Measurements from ENCODE around the gene PRUNE2.

Gene PRUNE2

DNA sequence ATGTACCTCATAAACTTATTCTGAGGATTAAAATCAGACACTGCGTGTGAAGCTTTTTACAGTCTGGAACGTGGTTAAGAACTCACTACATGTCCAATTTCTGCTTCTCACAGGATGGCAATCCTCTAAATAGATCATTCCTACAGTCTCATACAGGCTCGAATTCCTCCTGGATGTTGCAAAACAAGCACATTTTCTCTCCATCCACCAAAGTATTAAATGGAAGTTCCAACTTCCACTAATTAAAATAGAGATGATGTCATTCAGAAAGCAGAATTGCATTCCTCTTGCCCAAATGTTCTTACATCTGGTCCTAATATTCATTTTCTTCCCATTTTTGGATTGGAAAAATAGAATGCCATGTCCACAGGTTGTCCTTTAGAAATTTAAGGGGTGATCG lies 287.2 kb downstream of the PRUNE2 start:
- Histone ChIP-seq H3K4me2 (ENCODE audit: low read depth, low read length, poor library complexity, severe bottlenecking) (no peak overlapping the region), H3K4me3 (ENCODE audit: insufficient read depth, low read length, poor library complexity, severe bottlenecking) (no peak overlapping the region), H3K36me3 (ENCODE audit: low read length) (no peaks in the 10 kb centered on the region), H3K9ac (ENCODE audit: low read length) (no peak overlapping the region), H3K79me2 (ENCODE audit: insufficient read depth, low read length) (no peaks in the 10 kb centered on the region), H2AFZ (ENCODE audit: low read depth, low read length, severe bottlenecking) (no peak overlapping the region), H3K27ac (ENCODE audit: low read depth, low read length) (no peak overlapping the region), H3K9me2 (replicated peaks; ENCODE audit: insufficient read depth, low read length) (no peaks in the 10 kb centered on the region), H4K20me1 (ENCODE audit: low read depth, low read length) (no peaks in the 10 kb centered on the region), H3F3A (ENCODE audit: insufficient read depth) (no peaks in the 10 kb centered on the region), H3K9me3 (ENCODE audit: insufficient read depth, low read length) (no peaks in the 10 kb centered on the region), H3K27me3 (ENCODE audit: low read length) (no peaks in the 10 kb centered on the region)
- TF ChIP-seq, protein P1, sequence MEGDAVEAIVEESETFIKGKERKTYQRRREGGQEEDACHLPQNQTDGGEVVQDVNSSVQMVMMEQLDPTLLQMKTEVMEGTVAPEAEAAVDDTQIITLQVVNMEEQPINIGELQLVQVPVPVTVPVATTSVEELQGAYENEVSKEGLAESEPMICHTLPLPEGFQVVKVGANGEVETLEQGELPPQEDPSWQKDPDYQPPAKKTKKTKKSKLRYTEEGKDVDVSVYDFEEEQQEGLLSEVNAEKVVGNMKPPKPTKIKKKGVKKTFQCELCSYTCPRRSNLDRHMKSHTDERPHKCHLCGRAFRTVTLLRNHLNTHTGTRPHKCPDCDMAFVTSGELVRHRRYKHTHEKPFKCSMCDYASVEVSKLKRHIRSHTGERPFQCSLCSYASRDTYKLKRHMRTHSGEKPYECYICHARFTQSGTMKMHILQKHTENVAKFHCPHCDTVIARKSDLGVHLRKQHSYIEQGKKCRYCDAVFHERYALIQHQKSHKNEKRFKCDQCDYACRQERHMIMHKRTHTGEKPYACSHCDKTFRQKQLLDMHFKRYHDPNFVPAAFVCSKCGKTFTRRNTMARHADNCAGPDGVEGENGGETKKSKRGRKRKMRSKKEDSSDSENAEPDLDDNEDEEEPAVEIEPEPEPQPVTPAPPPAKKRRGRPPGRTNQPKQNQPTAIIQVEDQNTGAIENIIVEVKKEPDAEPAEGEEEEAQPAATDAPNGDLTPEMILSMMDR (IDR thresholded peaks at IDR 0.05; ENCODE audit: insufficient read depth, low read length, poor library complexity, severe bottlenecking): no peak
- TF ChIP-seq EZH2phosphoT487 (conservative IDR thresholded peaks at IDR 0.05; ENCODE audit: low read length): no peak

DNA sequence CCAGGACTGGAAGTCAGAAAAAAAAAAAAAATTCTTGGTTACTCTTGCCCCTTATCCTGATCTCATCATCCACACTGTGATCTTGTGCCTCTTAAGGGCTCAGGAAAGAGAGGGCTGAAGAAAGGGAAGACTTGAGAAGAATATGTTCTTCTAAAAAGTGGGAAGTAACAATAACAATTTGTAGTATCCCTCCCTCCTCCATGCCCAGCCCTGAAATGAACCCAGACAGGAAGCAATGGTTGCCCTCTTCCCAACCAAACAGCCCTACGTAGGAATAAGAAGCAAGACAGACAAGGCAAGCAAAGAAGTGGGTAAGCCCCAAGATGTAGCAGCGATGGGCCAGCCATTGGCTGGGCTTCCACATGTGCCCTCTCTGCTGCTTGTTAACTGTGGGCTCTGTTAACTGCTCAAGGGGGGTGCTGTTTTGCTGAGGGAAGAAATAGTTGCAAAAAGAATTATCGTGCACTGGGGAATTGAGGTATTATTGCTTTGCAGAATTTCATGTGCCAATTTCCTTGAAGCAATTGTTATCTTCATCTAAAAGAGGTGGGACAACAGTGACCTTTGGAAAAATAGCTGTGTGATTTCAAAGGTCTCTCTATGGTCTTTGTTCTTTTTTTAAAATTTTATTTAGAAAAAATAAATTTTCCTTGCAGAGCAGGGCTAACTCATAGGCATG lies 288.3 kb downstream of the PRUNE2 start:
- no peak overlapping the region for H3K27ac ChIP-seq (ENCODE audit: low read depth, low read length)
- H2AFZ ChIP-seq (ENCODE audit: low read depth, low read length, severe bottlenecking): no peak overlapping the region
- no peak overlapping the region for H3K4me3 ChIP-seq (ENCODE audit: insufficient read depth, low read length, poor library complexity, severe bottlenecking)
- no peaks in the 10 kb centered on the region for H3K9me2 ChIP-seq (replicated peaks; ENCODE audit: insufficient read depth, low read length)
- no peaks in the 10 kb centered on the region for H3K27me3 ChIP-seq (ENCODE audit: low read length)
- H3K4me2 ChIP-seq (ENCODE audit: low read depth, low read length, poor library complexity, severe bottlenecking): no peak overlapping the region
- H3F3A ChIP-seq (ENCODE audit: insufficient read depth): no peaks in the 10 kb centered on the region
- no peaks in the 10 kb centered on the region for H4K20me1 ChIP-seq (ENCODE audit: low read depth, low read length)
- no peaks in the 10 kb centered on the region for H3K9me3 ChIP-seq (ENCODE audit: insufficient read depth, low read length)
- no peaks in the 10 kb centered on the region for H3K79me2 ChIP-seq (ENCODE audit: insufficient read depth, low read length)
- H3K36me3 ChIP-seq (ENCODE audit: low read length): no peaks in the 10 kb centered on the region
- TF ChIP-seq, protein P1 (IDR thresholded peaks at IDR 0.05; ENCODE audit: insufficient read depth, low read length, poor library complexity, severe bottlenecking): no peak
- TF ChIP-seq EZH2phosphoT487 (conservative IDR thresholded peaks at IDR 0.05; ENCODE audit: low read length): no peak
- H3K9ac ChIP-seq (ENCODE audit: low read length): no peak overlapping the region

DNA sequence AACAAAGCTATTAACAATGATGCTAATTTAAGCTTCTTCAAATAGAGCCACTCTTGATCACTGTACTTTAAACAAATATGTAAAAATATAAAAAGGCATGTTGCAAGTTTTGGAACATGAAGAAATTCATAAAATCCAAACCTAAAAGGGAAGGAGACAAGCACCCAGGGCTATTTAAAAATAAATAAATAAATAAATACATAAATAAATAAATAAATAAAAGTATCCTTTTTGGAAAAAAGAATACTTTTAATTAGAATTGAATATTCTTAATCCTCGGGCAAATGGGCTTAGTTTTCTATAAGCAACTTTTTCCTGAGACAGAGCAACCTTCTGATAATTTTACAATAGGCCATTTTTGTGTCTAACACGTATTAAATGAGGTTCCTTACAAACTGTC lies 289.1 kb downstream of the PRUNE2 start:
- no peak overlapping the region for H3K27ac ChIP-seq (ENCODE audit: low read depth, low read length)
- H3K4me3 ChIP-seq (ENCODE audit: insufficient read depth, low read length, poor library complexity, severe bottlenecking): no peak overlapping the region
- no peak overlapping the region for H3K9ac ChIP-seq (ENCODE audit: low read length)
- H4K20me1 ChIP-seq (ENCODE audit: low read depth, low read length): no peaks in the 10 kb centered on the region
- H3K9me3 ChIP-seq (ENCODE audit: insufficient read depth, low read length): no peaks in the 10 kb centered on the region
- TF ChIP-seq, protein P1 (IDR thresholded peaks at IDR 0.05; ENCODE audit: insufficient read depth, low read length, poor library complexity, severe bottlenecking): no peak
- TF ChIP-seq EZH2phosphoT487 (conservative IDR thresholded peaks at IDR 0.05; ENCODE audit: low read length): no peak
- H3K27me3 ChIP-seq (ENCODE audit: low read length): no peaks in the 10 kb centered on the region
- H2AFZ ChIP-seq (ENCODE audit: low read depth, low read length, severe bottlenecking): no peak overlapping the region
- no peaks in the 10 kb centered on the region for H3F3A ChIP-seq (ENCODE audit: insufficient read depth)
- H3K36me3 ChIP-seq (ENCODE audit: low read length): no peaks in the 10 kb centered on the region
- H3K79me2 ChIP-seq (ENCODE audit: insufficient read depth, low read length): no peaks in the 10 kb centered on the region
- H3K4me2 ChIP-seq (ENCODE audit: low read depth, low read length, poor library complexity, severe bottlenecking): no peak overlapping the region
- no peaks in the 10 kb centered on the region for H3K9me2 ChIP-seq (replicated peaks; ENCODE audit: insufficient read depth, low read length)
